ENCODE results near the gene TNS4.

TNS4 gene

DNA sequence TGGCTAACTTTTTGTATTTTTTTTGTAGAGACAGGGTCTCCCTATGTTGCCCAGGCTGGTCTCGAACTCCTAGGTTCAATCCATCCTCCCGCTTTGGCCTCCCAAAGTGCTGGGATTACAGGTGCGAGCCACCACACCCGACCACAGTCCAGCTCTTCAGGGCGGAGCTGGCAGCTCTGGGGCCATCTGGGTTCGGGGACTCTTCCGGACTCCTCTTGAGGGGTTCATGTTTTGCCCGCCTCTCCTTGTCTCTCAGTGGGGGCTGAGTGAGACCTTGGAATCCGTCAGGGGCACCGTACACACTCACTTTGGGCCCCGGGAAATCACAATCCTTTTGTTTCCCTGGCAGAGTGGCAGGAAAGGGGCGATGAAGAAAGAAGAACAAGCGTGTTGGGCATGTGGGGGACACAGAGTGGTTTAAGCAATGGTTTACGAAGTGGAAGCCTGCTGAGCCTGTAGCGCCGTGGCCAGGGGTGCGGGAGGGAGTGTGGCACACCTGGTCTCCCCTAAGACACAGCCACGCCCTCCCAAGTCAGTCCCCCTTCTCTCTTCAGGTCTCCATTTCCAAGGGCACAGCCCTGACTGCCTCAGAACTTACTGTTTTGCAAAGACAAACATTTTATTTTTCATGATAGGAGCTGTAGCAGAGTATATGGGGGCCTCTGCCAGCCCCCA lies 26.1 kb downstream of the TNS4 start:
- in situ Hi-C loops (cut with HindIII; ENCODE audit: low sequenced_read_pairs): no loop called here

DNA sequence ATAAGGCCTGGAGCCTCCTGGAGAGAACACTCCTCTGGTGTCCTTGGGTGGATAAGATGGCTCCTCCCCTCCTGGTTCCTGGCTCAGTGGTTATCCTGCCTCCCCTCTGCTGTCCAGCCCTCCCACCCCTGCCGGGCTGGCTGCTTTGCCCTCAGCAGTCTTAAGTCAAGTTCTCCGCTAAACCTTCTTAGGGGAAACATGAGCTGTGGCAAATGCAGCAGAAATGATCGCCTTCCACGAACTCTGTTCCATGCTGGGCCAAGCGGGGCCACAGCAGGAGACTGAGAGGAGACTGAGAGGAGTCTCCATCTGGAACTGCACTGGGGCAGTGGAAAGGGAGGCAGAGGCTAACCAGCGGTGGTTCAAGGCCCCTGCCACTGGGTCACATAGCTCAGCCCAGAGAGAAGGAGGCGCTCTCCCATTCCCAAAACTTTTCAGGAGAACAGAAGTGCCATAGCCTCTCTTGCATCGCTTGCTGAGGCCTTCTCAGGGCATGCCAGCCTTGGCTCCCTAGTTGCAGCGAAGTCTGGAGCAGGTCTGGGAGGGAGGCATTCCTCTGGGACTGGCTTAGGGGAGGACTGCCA lies 26.9 kb downstream of the TNS4 start:
- in situ Hi-C loops (cut with HindIII; ENCODE audit: low sequenced_read_pairs): no loop called here

DNA sequence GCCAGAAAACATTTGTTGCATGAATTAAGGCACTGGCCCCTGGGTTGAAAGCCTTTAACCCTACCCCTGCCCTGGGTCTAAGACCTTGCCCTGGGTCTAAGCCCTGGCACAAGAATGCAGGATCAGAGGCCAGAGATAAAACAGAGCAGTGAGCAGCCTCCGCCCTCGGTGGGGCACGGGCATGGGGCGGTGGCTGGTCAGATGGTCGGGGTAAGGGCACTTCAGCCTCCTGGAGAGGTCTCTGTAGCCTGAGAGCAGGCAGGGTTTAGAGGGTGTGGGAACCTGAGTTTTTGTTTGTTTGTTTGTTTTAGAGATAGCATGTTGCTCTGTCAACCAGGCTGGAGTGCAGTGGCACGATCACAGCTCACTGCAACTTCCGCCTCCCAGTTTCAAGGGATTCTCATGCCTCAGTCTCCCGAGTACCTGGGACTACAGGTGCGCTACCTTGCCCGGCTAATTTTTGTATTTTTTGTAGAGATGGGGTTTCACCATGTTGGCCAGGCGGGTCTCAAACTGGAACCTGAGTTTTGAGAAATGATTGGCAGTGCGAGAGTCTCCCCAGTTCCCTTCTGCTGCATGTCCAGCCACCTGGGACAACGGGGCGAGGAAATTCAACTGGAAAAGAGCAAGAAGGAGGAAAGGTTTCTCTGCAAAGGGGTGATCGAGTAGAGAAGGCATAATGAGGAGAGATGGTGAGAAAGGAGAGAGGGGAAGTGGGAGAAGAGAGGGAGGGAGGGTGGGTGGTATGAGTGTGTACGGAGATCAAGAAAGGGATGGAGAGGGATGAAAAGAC lies 27.7 kb downstream of the TNS4 start:
- in situ Hi-C loops (cut with HindIII; ENCODE audit: low sequenced_read_pairs): no loop called here

DNA sequence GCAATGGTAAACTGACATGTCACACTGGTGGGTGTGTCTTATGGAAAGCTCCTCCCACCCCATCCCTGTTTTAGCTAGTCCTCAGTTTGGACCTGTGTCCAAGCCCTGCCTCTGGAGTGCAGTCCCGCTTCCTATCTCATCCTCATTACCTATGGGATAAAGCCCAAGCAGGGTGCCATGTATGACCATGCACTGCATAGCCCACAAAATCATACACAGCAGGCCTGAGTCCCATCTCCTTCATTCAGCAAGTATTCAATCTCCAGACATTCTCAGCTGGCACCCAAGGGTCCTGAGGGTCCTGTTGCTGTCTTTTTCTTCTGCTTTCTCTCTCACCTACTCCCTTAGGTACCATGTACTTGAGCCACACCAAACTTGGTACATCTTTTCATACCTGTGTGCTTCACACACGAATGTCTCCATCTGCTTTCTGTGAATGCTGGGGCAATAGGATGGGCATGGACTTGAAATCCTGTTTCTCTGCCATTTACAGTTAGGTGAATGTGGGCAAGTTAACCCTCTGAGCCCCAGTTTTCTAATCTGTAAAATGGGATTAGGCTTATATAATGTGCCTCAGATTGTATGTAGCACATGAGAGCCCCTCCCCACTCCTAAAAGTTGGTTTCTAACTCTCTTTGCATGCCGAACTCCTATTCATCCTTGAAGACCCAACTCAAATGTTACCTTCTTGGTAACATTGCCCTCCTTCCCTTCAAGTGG lies 28.5 kb downstream of the TNS4 start:
- in situ Hi-C loops (cut with HindIII; ENCODE audit: low sequenced_read_pairs): no loop called here

DNA sequence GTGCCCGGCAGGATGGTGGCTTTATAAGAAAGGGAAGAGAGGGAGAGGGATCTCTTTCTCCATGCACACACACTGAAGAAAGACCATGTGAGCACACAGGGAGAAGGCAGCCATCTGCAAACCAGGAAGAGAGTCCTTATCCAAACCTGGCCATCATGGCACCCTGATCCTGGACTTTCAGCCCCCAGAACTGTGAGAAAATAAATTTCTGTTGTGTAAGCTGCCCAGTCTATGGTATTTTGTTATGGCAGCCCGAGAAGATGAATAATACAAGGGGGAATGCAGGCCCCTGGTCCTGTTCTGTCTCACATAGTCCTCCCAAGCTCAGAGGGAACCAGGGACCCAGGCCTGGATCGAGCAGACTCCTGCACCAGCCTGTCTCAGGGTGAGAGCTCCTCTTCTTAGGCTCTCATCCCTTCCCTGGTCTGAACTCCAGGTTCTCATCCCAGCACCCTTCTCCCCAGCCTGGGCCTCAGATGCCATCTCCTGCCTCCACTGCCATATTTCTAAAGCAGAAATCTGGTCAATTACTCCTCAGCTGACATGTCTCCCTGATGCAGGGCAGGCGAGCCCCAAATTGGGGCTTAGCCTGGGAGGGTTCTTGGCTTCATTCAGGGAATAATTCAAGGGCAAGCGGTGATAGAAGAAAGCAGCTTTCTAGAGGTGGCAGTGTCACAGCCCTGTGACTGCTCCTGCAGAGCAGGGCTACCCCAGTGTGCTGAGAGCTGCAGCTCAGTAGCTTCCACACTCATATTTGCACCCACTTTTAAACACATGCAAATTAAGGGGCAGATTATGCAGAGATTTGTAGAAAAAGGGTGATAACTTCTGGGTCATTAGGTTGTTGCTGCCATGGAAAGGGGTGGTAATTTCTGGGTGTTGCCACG lies 29.3 kb downstream of the TNS4 start:
- in situ Hi-C loops (cut with HindIII; ENCODE audit: low sequenced_read_pairs): no loop called here

DNA sequence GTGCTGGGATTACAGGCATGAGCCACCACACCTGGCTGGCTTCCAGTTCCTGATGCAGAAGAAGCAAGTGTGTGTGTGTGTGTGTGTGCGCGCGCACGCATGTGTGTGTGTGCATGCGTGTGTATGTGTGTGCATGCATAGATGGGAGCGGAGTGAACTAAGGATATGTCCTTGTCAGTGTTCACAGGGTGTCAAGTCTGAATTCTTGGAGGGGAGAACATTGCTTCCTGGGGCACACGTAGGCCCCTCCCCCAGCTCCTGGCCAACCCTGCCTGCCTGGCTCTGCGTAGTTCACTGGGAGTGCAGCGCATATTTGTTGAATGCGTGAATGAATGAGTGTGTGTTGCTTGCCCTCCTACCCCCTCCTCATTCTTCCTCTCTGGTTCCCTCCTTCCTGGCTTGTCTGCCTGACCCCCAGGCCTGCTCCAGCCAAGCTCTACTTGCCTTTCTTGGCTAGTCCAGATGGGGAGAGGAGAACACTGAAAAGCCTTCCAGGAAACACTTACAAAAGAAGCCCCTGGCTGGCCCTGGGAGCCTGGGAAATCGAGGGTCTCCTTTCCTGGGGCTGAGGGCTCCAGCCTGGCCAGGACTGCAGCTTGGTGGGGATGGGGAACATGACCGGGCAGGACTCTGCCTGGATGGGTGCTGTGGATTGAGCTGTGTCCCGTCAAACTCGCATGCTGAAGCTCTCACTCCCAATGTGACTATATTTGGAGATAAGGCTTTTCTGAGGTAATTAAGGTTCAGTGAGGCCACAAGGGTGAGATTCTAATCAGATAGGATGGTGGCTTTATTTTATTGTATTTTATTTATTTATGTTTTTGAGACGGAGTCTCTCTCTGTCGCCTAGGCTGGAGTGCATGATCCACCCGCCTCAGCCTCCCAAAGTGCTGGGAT lies 30.2 kb downstream of the TNS4 start:
- in situ Hi-C loops (cut with HindIII; ENCODE audit: low sequenced_read_pairs): no loop called here

DNA sequence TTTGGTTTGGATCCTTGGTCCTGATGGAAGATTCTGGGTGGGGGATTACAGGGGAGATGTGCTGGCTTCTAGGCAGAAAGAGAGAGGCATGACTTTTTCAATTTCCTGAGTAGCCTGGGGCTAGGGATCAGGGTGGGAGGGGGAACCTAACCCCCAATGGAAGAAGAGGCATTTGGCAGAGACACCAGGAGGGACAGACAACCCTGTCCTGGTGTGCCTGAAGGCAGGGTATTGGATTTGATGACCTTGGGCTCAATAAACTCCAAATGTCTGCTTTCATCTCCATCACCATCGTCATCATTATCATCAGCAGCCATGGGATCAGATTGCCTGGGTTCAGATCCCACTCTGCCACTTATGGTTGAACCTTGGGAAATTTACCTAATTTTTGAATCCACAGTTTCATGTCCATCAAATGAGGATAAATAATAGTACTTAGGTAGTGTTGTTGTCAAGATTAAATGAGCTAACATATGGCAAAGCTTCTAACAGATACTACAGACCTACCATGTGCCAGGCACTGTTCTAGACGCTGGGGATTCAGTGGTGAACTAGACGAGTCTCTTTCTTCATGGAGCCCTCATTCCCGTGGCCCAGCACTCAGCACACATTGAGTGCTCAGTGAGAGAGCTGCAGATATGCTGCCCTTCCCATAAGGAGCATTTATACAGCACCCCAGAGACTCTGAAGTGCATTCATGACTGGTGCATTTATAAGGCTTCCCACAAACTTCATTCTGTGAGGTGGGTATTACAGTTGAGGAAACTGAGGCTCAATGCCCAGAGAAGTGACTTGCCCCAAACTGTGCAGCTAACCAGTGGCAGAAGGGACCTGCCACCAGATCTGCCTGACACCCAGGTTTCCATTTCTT lies 31.4 kb downstream of the TNS4 start:
- in situ Hi-C loops (cut with HindIII; ENCODE audit: low sequenced_read_pairs): no loop called here

DNA sequence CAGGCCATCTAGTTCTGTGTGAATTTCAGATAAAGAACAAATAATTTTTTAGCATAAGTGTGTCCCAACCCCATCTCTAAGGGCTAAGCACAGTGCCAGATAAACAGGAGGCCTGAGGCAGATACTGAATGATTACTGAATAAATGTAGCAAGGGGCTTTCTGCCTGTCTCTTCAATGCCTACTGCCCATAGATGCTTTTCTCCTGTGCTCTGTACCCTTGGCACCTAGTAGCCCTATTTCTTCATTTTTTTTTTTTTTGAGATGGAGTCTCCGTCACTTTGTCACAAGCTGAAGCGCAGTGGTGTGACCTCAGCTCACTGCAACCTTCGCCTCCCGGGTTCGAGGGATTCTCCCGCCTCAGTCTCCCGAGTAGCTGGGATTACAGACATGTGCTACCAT lies 32.9 kb downstream of the TNS4 start:
- in situ Hi-C loops (cut with HindIII; ENCODE audit: low sequenced_read_pairs): no loop called here

DNA sequence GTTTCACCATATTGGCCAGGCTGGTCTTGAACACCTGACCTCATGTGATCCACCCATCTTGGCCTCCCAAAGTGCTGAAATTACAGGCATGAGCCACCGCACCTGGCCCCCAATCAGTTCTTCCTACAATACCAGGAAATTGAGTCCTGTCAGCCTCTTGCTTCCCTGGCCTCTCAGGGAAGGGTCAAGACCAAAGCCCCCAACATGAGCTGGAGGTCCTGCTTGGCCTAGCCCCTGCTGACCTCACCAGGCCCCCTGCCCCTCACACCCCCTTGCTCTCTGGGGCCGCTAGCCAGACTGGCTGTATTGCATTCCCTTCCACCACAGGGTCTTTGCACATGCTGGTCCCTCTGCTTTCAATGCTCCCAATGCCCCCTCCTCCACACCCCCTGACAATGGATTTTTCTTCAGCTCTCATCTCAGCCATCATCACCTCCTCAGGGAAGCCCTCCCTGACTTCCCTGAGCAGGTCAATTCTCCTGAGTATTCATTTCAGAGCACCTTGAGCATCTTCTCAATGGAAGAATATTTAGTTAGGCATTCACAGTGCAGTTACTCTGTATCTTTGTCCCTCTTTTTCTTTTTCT lies 34.0 kb downstream of the TNS4 start:
- in situ Hi-C loops (cut with HindIII; ENCODE audit: low sequenced_read_pairs): no loop called here

DNA sequence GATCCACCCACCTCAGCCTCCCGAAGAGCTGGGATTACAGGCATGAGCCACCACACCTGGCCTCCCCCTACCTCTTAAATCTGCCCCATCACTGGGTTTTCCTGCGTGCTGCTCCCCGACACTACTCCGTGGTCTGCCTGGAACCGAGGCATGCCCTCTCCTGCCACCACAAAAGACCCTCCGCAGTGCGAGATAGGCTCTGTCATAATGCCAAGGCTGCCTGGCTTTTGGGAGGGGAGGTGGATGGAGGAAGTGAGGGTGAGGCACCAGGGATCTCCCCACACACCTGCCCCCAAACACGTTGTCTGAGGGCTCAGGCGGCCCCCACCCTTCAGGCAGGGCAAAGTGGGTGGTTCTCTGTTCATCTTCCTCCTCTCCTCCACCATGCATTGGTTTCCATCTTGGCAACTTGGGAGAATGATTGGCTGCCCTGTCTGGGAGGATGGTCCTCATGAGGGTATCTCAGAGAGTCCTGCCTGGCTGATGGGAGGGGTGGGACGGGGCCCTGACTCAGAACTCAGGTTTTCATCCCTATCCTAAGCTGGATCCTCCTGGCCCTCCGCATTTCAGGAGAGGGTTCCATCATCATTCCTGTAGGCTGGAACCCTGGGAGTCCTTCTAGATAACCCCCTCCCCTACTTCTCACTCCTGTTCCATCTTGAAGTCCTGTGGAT lies 35.0 kb downstream of the TNS4 start:
- in situ Hi-C loops (cut with HindIII; ENCODE audit: low sequenced_read_pairs): no loop called here

DNA sequence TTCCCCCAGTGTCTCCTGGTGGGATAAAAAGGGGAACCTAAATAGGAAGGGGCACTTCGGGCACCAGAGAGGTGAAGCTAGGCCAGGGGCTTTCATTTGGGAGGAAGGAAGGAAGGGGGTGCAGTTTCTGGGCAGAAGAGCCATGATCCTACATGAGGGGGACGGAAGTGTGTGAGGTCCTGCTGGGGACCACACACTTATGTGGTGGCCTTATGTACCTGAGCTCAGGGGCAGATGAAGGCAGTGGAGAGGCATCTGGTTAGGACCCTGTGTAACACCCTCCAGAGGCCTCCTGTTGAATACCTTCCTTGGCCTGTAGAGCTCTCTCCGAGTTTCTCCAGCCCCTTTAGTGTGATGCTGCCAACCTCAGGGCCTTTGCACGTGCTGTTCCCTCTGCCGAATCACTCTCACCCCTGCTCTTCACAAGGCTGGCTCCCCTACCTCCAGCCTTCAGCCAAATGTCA lies 37.0 kb downstream of the TNS4 start:
- in situ Hi-C loops (cut with HindIII; ENCODE audit: low sequenced_read_pairs): no loop called here

DNA sequence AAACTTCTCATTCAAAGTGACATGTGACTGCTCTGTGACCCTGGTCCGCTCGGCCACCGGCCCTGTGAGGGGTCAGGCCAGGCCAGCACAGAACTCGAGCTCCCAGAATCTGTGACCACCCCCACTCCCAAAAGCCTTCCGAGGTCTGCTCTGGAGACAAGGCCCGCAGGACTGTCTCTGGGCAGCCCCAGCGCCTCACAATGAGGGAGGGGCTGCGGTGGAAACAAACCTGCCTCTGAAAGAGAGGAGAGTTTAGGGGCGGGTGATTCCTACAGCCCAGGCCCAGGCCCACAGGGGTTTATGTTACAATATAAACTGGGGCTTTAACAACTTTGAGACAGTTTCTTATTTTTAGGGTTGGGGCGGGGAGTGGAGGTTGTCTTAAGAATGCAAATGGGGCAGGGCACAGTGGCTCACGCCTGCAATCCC lies 38.3 kb downstream of the TNS4 start:
- in situ Hi-C loops (cut with HindIII; ENCODE audit: low sequenced_read_pairs): no loop called here

DNA sequence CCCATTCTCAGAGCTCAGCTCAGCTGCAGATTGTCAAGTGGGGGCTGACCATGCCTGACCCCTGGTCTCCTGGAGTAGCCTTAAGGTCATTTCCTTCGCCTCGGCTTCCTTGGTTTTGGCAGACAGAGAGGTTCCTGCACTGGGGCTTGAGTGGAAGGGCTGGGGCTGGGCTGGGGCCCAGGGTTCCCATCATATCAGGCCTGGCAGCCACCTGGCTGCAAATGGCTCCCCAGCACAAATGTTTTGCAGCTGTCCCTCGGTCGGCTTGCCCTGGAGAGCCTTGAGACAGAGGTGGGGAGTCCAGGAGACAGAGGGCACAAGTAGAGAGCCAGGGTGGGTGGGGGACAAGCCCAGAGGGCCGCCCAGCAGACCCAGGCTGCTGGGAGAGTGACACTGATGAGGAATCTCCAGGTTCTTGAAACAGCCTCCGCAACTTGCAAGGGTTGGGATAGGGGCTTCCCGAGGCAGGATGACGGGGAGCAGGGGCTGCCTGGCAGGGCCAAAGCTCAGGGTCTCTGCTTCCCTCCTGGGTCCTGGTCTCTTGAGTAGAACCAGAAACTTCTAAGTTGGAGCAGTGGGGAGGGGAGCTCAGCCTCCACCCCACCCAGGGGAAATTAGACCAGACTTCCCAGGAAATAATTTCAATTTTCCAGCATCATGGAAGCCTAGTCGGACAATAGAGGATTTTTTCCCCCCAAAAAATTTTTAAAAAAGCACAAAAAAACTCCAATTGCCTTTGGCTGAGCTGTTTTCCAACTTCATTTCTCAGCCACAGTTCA lies 38.9 kb downstream of the TNS4 start:
- in situ Hi-C loops (cut with HindIII; ENCODE audit: low sequenced_read_pairs): no loop called here

DNA sequence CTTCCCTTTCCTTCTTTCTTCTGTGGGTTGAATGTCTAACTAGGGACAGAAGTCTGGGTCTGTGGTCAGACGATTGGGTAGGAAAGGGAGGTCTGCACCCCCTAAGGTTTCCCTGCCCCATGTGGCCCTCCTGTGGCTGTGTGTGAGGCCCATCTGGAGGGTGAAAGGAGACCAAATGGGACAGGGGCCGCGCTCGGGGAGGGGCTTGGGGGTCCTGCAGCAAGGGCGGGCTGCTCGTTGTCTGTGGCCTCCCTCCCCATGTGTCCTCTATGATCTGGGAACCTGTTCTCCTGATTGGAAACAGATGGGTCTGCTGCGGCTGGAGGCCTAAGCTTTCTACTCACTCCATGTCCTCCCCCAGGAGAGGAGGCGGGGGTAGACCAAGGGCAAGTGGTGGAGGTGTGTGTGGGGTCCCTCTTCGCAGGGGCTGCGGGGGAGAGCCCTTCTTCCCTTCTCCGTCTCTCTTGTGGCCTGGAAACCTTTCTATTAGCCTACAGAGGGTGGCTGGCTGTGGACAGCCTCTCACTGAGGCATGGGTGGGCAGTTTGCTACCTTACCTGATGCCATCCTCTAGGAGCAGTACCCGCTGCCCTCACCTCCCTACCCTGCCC lies 39.6 kb downstream of the TNS4 start:
- in situ Hi-C loops (cut with HindIII; ENCODE audit: low sequenced_read_pairs): no loop called here

DNA sequence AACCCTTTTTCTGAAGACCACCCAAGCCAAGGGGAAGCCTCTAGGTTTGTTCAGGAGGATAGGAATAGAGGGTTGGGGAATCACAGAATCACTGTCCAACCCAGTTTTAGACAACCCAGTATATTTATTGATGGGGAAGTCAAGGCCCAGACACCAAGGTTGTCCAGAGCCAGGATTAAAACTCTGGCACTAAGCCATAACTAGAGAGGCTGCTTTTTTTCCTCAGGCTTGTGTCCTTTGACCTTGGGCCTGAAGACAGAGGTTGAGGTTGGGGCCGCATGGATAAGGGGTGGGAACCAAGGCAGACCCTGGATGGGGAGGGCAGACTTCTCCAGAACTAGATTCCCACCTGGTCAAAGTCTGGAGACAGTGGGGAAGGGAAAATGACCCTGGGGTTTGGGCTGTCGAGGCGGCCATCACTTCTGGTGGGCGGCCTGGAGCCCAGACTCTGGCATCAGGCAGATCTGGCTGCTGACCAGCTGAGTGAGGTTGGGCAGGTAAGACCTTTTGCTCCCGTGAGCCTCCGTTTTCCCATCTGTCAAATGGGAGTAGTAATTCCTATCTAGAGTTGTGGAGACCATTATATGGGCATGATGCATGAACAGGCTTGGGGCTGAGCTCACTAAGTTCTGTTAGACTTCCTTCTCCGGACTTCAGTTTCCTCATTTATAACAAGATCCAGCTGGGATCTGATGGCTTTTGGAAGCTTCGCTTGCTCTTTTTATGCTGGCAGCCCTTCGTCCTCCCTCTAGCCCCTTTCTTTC lies 40.3 kb downstream of the TNS4 start:
- in situ Hi-C loops (cut with HindIII; ENCODE audit: low sequenced_read_pairs): no loop called here

DNA sequence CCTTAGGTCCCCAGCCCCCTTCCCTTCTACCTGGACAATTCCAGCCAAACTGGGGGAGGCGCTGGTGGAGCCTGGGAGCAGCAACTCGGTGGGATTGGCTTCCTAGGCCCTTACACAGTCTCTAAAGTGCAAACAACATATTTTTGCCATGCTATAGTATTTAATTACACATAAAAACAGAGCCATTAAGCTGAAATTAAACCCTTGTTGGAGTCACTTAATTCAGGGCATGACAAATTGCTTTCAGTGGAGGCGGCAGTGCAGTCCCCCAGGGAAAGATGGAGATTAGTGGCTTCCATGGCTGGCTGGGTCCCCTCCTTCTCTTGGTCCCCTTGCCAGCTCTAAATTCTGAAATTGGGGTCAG lies 40.8 kb downstream of the TNS4 start:
- in situ Hi-C loops (cut with HindIII; ENCODE audit: low sequenced_read_pairs): no loop called here
